22Rv1 (cell line): ENCODE results near the gene BANP.

Experiments used
- H3K27ac ChIP-seq: fragments of 450-650 bp; 2 replicates; pipeline ENCODE4 v1.5.1; 2017
- ZFX ChIP-seq: fragments of 450-650 bp; IDR thresholded peaks from 2 replicates; pipeline ENCODE4 v1.6.1; 2017; ENCODE audit warnings: antibody characterized with exemption, borderline replicate concordance
- TF ChIP-seq, protein P1 (sequence below): fragments of 450-650 bp; IDR thresholded peaks from 2 replicates; pipeline ENCODE4 v1.5.1; 2017; ENCODE audit warnings: mild to moderate bottlenecking

BANP gene

DNA sequence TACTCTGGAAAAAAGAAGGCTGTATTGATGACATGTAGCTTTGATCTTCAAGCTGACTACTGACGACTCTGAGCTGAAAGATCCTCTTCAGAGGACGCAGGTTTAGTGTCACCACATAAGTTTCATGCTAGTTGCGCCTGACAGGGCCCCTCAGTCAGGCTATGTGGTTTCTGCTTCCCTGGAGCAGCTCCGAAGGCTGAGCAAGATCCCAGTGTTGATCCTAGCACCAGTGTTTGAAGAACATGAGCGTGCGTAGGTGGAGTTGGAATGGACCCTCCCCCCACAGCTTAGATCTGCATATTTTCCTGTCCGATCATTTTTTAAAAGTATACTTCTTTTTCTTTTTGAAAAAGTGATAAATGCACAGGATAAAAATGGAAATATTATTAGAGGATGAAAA lies 17.3 kb downstream of the BANP start:
- no peak overlapping the region for H3K27ac ChIP-seq
- TF ChIP-seq, protein P1, sequence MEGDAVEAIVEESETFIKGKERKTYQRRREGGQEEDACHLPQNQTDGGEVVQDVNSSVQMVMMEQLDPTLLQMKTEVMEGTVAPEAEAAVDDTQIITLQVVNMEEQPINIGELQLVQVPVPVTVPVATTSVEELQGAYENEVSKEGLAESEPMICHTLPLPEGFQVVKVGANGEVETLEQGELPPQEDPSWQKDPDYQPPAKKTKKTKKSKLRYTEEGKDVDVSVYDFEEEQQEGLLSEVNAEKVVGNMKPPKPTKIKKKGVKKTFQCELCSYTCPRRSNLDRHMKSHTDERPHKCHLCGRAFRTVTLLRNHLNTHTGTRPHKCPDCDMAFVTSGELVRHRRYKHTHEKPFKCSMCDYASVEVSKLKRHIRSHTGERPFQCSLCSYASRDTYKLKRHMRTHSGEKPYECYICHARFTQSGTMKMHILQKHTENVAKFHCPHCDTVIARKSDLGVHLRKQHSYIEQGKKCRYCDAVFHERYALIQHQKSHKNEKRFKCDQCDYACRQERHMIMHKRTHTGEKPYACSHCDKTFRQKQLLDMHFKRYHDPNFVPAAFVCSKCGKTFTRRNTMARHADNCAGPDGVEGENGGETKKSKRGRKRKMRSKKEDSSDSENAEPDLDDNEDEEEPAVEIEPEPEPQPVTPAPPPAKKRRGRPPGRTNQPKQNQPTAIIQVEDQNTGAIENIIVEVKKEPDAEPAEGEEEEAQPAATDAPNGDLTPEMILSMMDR: no peak
- TF ChIP-seq ZFX: no peak

GRCh38 chr16:87970186-87970585 lies 19.0 kb downstream of the BANP start:
- no peak for TF ChIP-seq ZFX
- TF ChIP-seq, protein P1: no peak
- no peak overlapping the region for H3K27ac ChIP-seq

GRCh38 chr16:87971933-87972332 lies 20.7 kb downstream of the BANP start:
- H3K27ac ChIP-seq: no peak overlapping the region
- no peak for TF ChIP-seq ZFX
- TF ChIP-seq, protein P1: no peak

- TF ChIP-seq, protein P1: no peak
- TF ChIP-seq ZFX: no peak
- H3K27ac ChIP-seq: no peak overlapping the region
Observed at GRCh38 chr16:87973717-87974116, 22.5 kb downstream of the BANP start.

- H3K27ac ChIP-seq: no peak overlapping the region
- TF ChIP-seq, protein P1: no peak
- no peak for TF ChIP-seq ZFX
Observed at GRCh38 chr16:87974178-87974577, 22.9 kb downstream of the BANP start.

DNA sequence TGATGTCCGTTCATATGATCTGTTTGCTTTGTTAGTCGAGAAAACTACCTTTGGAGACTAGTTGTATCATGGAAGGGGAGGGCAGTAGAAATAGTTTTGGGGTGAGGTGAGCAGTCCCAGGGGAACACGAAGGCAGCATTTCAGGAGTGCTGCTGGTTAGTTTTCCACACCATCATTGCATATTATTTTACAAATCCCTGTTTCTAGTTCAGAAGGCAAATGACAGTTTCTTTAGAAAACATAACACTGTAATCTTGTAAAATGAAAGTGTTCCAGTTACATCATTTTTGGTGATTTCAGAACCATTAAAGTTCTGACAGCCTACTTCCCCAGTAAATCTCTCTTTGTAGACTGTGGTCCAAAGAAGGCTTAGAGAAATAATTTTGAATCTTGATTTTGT lies 25.4 kb downstream of the BANP start:
- no peak overlapping the region for H3K27ac ChIP-seq
- TF ChIP-seq ZFX: no peak
- TF ChIP-seq, protein P1: no peak

GRCh38 chr16:87978127-87978526 lies 26.9 kb downstream of the BANP start:
- TF ChIP-seq, protein P1: no peak
- TF ChIP-seq ZFX: no peak
- no peak overlapping the region for H3K27ac ChIP-seq
